GM21825 (cell line): ENCODE measurements around the gene BRPF1.
"Not testable (repeated sequence)": the region's sequence is repeated elsewhere in the genome, so short reads cannot be mapped to it uniquely, and the experiment has no call there.

Experiments used
- ATAC-seq: cut with Tn5 transposase; IDR thresholded peaks from one replicate; pipeline ENCODE4 v1.9.1; 2021; ENCODE audit warnings: mild to moderate bottlenecking, moderate library complexity; ENCODE audit not compliant: unreplicated experiment

Gene BRPF1

DNA sequence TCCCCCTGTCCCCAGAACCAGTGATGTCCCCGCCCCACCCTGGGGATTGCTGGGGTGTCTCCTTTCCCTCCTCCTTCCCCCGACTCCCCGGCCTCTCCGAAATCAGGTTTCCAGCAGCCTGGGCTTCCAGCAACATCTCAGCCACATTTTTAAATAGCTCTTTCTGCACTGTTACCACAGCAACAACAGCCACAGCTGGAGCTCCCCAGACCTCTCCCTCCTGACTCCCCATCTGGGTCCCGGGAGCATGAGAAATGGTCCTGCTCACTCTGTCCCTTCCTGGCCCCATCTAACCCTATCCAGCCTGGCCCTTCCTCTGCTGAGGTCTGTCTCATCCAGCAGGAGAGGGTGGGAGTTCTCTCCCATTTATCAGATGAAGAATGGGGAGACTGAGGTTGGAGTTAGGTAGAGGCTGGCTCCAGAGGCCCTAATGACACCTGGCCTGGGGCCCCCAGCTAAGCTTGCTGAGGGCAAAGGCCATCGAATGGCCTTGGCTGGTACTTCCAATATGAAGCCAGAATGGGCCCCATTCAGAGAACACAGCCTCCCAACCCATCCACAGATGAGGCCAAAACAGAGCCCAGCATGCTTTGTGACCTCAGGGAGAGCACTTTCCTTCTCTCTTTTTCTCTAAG is 36.7 kb downstream of the BRPF1 start:
- ATAC-seq: no peak

DNA sequence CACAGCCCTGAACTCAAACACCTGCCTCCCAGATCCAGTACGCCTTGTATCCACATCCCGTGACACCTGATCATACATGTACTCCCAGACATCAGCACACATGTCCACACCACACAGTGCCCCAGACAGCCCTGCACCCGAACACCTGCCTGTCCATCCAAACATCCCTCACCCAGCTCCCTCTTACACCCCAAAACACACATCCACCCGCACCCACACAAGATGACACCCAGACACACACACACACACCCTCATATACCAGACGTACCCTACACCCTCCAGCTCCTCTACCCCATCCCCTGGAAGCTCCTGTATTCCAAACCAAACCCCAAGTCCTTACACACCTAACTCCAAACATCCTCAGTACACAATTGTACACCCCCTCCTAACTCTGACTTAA is 37.5 kb downstream of the BRPF1 start:
- no peak for ATAC-seq

DNA sequence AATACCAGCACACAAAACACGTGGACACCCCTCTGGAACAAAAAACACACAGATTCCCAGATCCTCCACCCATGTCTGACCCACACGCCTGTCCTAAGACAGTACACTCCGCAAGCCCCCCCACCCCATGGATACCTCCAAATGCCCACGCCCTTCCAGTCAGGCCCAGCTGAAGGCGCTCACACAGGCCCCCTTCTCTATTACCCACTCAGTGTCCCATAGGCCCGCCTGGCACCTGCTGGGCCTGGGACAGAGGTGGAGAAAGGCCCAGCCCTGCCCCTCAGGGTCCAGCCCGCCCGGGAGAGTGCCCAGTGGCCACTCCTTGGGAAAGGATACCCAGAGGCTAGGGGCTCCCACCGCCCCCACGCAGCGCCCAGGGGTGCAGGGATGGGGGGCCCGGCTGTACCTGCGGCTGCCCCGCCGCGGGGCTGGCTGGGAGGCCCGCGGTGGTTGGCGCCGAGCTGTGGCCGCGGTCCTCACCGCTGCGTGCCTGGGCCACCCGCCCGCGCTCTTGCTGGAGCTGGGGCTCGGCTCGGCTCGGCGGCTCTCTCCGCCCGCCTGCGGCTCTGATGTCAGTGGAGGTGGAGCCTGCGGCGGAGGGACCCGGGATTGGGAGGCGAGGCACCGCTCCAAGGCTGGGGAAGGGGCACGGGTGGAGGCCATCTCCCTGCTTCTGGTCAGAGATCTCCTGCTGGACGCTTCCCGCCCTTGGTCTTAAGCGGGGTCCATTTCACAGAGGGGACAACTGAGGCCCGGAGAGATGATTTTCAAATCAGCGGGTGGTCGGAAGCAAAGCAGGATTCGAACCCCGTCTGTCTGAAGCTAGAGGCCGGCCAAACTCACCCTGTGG is 38.1 kb downstream of the BRPF1 start, which contains the start of gene CAMK1:
TSS of gene CAMK1 (minus strand) at position 522 of the 850 bp plus-strand sequence. CDS start 2,198 bp downstream, outside the sequence.
- ATAC-seq: no peak

DNA sequence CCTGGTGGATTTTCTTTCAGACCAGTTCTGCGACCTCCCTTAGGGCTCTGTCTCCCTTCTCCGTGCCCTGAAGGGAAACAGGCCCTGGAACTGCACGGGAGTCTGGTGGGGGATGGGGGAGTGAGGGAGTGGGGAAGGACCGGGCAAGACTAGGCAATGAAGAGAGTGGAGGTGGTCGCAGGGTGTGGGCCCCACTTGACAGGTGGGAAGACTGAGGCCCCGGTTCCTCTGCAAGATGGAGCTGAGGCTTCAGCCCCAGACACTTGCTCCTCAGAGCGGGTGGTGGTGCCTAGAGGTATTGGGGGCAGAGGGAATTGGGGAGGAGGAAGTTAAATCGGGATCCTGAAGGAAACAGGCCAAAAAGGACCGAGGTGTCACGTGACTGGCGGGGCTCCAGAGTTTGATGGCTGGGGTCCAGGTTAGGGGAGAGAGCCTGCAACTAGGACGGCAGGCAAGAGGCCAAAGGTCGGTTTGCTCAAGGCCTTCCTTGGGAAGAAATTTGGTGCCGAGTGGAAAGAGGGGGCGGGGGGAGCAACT is 38.8 kb downstream of the BRPF1 start:
- ATAC-seq: no peak

- ATAC-seq: not testable (repeated sequence)
Measured at GRCh38 chr3:9771007-9771406, 39.5 kb downstream of the BRPF1 start.

DNA sequence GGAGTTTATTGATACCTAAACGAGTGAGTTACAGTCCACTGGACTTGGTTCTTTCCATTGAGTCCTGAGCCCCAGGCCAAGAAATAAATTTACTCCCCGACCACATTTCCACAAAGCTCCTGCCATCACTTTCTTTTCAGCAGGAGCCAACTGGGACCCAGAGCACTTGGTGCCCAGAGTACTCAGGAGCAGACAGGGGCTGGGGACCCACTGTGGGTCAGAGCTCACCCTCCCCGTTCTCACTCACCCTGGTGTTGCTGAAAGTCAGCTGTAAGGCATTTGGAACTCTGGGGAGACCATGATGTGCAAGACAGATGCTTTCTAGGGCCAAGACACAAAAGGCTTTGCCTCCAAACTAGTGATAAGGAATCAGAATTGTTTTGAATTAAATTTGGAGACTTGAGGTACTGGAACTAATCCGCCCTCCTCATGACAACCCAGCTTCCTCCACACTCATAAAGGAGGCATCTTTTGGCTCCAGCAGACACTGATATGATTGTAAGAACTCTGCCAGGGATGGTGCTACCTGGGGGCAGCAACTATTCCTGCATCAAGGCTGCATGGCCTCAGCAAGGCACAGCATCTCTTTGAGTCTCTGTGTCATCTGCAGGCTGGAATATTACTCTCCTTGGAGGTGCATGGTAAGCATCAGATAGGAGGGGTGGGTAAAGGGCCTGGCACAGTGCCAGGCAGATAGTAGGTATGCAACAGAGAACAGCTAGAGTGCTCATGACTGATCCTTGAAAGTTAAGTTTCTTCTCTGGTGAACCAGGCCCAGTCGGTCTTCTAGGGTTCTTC is 45.6 kb downstream of the BRPF1 start:
- no peak for ATAC-seq

DNA sequence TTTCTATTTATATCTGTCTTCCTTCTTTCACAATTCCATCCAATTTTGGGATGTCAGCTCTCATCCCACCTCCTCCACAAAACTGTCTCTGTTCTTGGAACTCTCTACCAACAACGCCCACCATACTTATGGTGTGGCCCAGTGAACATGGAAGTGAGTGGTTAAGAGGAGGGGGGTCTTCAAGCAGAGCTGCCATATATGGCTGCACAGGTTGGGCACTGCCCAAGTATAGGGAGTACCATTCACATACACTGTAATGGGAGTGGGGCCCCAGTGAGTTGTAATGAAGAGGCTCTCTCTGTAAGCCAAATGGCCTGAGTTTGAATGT is 46.1 kb downstream of the BRPF1 start:
- ATAC-seq: no peak

DNA sequence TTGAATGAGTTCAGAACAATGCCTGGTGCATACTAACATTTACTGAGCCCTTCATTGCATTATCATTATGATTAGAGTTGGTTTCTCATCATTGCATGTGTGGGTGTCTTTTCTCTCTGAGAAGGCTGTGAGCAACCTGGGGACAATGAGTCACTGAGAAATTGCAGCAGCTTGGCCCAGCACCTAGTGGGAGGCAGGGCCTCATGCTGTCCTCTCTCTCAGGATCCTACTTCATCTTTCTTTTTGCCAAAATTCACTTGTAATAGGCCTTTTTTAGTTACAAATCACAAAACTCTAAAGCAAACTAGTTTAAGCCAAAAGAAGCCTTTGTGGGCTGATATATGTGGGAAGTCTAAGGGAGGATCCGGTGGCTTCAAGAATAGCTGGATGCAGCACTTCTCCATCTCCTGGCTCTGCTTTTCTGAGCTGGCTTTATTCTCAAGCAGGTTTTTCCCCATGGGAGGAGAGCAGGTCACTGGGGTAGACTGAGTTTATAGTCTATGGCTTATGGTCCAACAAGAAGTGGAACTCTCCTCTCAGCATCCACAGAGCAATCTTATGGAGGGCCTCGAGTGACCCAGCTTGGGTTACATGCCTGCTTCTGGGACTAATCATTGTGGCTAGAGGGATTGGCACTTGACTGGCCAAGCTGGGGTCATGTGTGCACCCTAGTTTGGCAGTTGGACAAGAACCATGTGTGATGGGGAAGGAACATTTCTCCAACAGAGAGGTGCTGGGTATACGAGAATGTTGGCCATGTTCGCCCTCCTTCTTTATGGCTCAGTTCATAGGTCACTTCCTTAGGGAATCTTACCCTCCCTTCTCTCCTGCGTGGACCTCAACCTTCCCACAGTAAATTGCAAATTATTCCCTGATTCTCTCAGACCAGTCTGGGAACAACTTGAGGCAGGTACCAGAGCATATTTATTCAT is 46.9 kb downstream of the BRPF1 start:
- ATAC-seq: no peak

DNA sequence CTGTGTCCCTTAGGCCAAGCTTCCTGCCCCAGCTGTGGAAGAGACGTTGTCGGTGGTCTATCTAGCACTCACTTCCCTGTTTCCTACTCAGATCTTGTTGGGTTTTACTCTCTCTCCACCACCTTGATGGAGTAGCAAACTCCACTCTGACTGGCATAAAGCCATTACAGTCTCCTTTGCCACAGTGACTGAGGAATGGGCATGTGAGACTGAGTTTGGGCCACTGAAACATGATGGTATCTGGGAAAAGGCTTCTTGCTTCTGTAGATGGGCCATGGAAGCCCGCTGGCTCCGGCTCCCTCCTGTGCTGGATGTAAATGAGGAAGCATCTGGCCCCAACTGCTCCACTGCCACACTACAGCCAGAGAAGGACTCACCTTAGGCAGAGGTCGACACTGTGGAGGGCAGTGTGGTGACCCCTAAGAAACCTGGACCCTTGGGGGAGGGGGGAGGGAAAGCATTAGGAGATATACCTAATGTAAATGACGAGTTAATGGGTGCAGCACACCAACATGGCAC is 47.6 kb downstream of the BRPF1 start:
- no peak for ATAC-seq

- no peak for ATAC-seq
Measured at GRCh38 chr3:9779721-9780457, 48.4 kb downstream of the BRPF1 start.

GRCh38 chr3:9780458-9780812 is 48.9 kb downstream of the BRPF1 start:
- ATAC-seq: no peak

- no peak for ATAC-seq
Measured at GRCh38 chr3:9780910-9781309, 49.4 kb downstream of the BRPF1 start.

DNA sequence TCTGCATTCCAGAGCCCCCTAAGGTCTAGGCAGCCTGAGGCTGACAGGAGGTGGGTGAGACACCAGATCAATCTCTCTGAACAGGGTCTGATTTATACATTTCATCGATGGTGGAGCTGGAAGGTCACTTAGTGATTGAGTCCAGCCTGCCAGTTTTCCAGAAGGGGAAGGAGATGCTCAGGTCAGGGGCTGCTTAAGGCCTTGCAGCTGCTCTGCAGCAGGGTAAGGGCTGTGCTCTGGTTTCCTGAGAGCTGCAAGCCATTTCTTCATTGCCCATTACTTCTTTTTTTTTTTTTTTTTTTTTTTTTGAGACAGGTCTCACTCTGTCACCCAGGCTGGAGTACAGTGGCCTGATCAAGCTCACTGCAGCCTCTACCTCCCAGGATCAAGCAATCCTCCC is 50.0 kb downstream of the BRPF1 start:
- ATAC-seq: no peak

DNA sequence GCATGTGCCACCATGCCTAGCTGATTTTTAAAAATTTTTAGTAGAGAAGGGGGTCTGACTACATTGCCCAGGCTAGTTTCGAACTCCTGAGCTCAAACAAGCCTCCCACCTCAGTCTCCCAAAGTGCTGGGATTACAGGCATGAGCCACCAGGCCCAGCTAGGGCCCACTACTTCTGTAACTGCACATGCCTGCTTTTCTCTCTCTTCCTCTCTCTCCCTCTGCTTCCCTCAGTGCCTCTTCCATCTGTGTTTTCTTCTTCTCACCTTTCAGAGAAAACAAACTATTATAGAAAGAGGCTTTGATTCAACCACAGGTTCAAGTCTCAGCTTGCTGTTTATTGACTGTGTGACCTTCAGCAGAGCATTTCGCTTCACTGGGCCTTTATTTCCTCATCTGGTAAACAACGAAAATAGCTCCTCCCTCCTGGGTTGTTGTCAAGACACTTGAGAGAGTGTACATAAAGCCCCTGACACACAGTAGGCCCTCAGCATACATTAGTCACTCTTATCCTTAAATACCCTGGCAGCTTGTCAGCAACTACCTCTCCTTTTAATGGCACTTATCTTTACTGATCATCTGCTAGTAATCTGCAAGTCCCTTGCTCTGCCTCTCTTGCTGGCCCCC is 50.6 kb downstream of the BRPF1 start:
- ATAC-seq: no peak

- ATAC-seq: no peak
Measured at GRCh38 chr3:9782770-9783169, 51.2 kb downstream of the BRPF1 start.

DNA sequence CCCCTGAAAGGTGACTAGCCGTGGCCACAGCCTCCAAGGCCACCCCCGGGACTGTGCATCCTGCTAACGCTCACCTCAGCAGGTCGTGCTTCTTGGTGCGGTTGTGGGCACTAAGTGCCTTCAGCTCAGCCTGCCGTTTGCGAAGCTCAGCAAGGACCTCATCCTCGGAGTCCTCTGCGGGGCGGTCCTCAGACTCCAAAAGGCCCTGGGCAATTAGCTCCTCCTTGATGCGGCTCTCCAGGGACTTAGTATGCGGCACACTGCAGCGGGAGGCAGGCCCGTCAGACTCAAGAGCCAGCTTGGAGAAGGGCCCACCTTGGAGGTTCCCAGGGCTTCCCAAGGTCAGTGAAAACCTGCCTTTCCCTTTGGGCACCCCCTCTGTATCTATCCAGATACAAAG is 52.4 kb downstream of the BRPF1 start:
- no peak for ATAC-seq

GRCh38 chr3:9784965-9785364 is 53.4 kb downstream of the BRPF1 start:
- ATAC-seq: no peak

- no peak for ATAC-seq
Measured at GRCh38 chr3:9785602-9786001, 54.1 kb downstream of the BRPF1 start.

DNA sequence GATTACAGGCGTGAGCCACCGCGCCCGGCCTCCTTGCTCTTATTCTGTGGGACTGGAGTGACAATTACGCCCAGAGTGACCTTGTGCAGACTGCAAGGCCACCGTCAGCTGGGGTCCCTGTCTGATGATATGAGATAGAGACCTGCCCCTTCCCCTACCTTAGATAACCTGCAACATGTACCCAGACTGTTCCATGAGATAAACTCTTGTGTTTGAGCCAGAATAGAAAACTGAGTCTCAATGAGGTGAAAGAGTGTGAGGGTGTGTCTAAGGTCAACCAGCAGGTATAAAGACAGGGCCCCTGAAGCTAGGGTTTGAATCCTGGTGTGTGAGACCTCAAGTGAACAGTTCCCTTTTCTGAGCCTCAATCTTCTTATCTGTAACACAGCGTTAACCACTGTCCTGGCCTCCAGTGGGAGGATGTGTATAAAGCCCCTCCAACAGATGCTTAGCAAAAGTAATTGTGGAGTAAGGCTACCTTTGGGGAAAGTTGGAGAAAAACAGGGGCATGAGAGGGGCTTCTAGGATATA is 54.7 kb downstream of the BRPF1 start:
- ATAC-seq: no peak
